ENCODE results near the gene BTN1A1. TPM values are rescaled to one million over a fixed set of nuclear protein-coding genes. Genes with fewer than 3 reads are reported as not detected.

BTN1A1 gene
- polyA plus RNA-seq, 3 donors = not detected

DNA sequence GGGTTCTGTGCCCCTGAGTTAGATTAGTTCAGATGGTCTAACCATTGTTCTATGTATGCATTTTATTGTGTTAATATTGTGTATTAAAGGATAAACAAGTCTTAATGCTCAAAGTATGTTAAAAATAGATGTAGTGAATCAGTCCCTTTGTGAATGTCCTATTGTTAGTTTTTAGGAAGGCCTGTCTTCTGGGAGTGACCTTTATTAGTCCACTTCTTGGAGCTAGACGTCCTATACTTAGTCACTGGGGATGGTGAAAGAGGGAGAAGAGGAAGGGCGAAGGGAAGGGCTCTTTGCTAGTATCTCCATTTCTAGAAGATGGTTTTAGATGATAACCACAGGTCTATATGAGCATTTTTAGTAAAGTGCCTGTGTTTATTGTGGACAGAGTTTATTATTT is 25.7 kb downstream of the BTN1A1 start:
- Mint-ChIP-seq H3K27ac (peak overlapping the region in 3 of 7 donors; percentile 27 to 76 (median 65)), H3K36me3 (peaks cover 0 to 2% of the 10 kb centered on the region in 2 donors), H3K9me3 (peaks cover 0 to 3% (median 0%) of the 10 kb centered on the region in 7 donors), H3K4me1 (peaks cover 44% of the 10 kb centered on the region), H3K27me3 (ENCODE audit: low read depth in 3 of 3) (peaks cover 0 to 3% (median 3%) of the 10 kb centered on the region in 3 donors), H3K4me3 (no peak overlapping the region)
- Histone ChIP-seq H3K79me2 (ENCODE audit: insufficient read depth, low read length) (peaks cover 16% of the 10 kb centered on the region), H4K20me1 (ENCODE audit: insufficient read depth, low read length) (no peaks in the 10 kb centered on the region), H3K9ac (ENCODE audit: insufficient read depth, low read length, poor library complexity, severe bottlenecking) (no peak overlapping the region), H3K4me1 (ENCODE audit: control insufficient read depth in 1 of 2, insufficient read depth in 2 of 2, low read length in 2 of 2) (peaks cover 29 to 49% of the 10 kb centered on the region in 2 donors), H2AFZ (ENCODE audit: insufficient read depth, low read depth, low read length, poor library complexity, severe bottlenecking) (no peak overlapping the region), H3K4me3 (replicated peaks in 1 of 3; ENCODE audit: low read depth in 2 of 3, low read length in 3 of 3) (no peak overlapping the region), H3K4me2 (replicated peaks; ENCODE audit: extremely low read depth, low read length, poor library complexity, severe bottlenecking) (no peak overlapping the region), H3K36me3 (replicated peaks in 1 of 2; ENCODE audit: control insufficient read depth in 1 of 2, insufficient read depth in 2 of 2, low read length in 2 of 2) (no peaks in the 10 kb centered on the region), H3K9me3 (replicated peaks in 1 of 2; ENCODE audit: control insufficient read depth in 1 of 2, insufficient read depth in 1 of 2, low read length in 2 of 2) (no peaks in the 10 kb centered on the region), H3K27ac (ENCODE audit: low read depth in 1 of 2, low read length in 2 of 2) (no peak overlapping the region), H3K27me3 (ENCODE audit: control insufficient read depth in 2 of 2, insufficient read depth in 2 of 2, low read length in 2 of 2) (no peaks in the 10 kb centered on the region)
- intact Hi-C loops (cut with micrococcal nuclease) = no loop called here
- DNase-seq = peak; percentile 46 to 60 (median 60)
- WGBS (ENCODE audit: insufficient coverage) = 26% methylated on average over 2 of the region's 2 CpGs
- TF ChIP-seq, protein P1, sequence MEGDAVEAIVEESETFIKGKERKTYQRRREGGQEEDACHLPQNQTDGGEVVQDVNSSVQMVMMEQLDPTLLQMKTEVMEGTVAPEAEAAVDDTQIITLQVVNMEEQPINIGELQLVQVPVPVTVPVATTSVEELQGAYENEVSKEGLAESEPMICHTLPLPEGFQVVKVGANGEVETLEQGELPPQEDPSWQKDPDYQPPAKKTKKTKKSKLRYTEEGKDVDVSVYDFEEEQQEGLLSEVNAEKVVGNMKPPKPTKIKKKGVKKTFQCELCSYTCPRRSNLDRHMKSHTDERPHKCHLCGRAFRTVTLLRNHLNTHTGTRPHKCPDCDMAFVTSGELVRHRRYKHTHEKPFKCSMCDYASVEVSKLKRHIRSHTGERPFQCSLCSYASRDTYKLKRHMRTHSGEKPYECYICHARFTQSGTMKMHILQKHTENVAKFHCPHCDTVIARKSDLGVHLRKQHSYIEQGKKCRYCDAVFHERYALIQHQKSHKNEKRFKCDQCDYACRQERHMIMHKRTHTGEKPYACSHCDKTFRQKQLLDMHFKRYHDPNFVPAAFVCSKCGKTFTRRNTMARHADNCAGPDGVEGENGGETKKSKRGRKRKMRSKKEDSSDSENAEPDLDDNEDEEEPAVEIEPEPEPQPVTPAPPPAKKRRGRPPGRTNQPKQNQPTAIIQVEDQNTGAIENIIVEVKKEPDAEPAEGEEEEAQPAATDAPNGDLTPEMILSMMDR (IDR thresholded peaks at IDR 0.05) = no peak

DNA sequence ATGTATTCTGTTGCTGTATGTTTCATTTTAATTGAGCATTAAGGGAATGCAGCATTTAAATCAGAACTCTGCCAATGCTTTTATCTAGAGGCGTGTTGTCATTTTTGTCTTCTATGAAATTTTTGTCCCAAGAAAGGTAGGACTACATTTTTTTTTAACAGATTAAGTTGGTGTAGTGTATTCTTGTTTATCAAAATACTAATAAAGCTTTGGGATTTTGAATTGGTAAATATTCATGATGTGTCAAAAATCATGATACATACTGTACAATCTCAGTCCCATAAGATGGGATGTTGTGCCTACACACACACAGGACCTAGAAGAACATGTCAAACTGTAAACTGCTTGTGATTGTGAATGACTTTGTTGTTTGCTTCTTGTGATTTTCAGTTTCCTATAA is 26.8 kb downstream of the BTN1A1 start:
- Histone ChIP-seq H3K79me2 (ENCODE audit: insufficient read depth, low read length) (peaks cover 16% of the 10 kb centered on the region), H2AFZ (ENCODE audit: insufficient read depth, low read depth, low read length, poor library complexity, severe bottlenecking) (no peak overlapping the region), H3K4me1 (ENCODE audit: control insufficient read depth in 1 of 2, insufficient read depth in 2 of 2, low read length in 2 of 2) (peaks cover 29 to 46% of the 10 kb centered on the region in 2 donors), H3K36me3 (replicated peaks in 1 of 2; ENCODE audit: control insufficient read depth in 1 of 2, insufficient read depth in 2 of 2, low read length in 2 of 2) (no peaks in the 10 kb centered on the region), H3K27me3 (ENCODE audit: control insufficient read depth in 2 of 2, insufficient read depth in 2 of 2, low read length in 2 of 2) (no peaks in the 10 kb centered on the region), H4K20me1 (ENCODE audit: insufficient read depth, low read length) (no peaks in the 10 kb centered on the region), H3K9me3 (replicated peaks in 1 of 2; ENCODE audit: control insufficient read depth in 1 of 2, insufficient read depth in 1 of 2, low read length in 2 of 2) (no peaks in the 10 kb centered on the region), H3K9ac (ENCODE audit: insufficient read depth, low read length, poor library complexity, severe bottlenecking) (no peak overlapping the region), H3K27ac (ENCODE audit: low read depth in 1 of 2, low read length in 2 of 2) (no peak overlapping the region), H3K4me2 (replicated peaks; ENCODE audit: extremely low read depth, low read length, poor library complexity, severe bottlenecking) (no peak overlapping the region), H3K4me3 (replicated peaks in 1 of 3; ENCODE audit: low read depth in 2 of 3, low read length in 3 of 3) (no peak overlapping the region)
- TF ChIP-seq, protein P1 (IDR thresholded peaks at IDR 0.05) = no peak
- no CpG with 5 or more reads among the region's 1 CpG for WGBS (ENCODE audit: insufficient coverage)
- Mint-ChIP-seq H3K27ac (no peak overlapping the region), H3K9me3 (no peaks in the 10 kb centered on the region), H3K4me3 (no peak overlapping the region), H3K4me1 (peaks cover 43% of the 10 kb centered on the region), H3K36me3 (peaks cover 0 to 2% of the 10 kb centered on the region in 2 donors), H3K27me3 (ENCODE audit: low read depth in 3 of 3) (peaks cover 0 to 3% (median 3%) of the 10 kb centered on the region in 3 donors)
- DNase-seq = no peak
- intact Hi-C loops (cut with micrococcal nuclease) = no loop called here

Measured in CD14-positive monocyte (primary cell).